NCI-H2196 (cell line): ENCODE results near the gene DGCR2.
"Not testable (repeated sequence)": the region's sequence is repeated elsewhere in the genome, so short reads cannot be mapped to it uniquely, and the experiment has no call there.

Source experiments
- DNase-seq: peaks from one replicate; lab custom pipeline; 2025; ENCODE audit not compliant: unreplicated experiment; lab: John Stamatoyannopoulos, UW

The DGCR2 gene

GRCh38 chr22:19012308-19012986 is 109.8 kb downstream of the DGCR2 start:
- no peak for DNase-seq

- not testable (repeated sequence) for DNase-seq
Observed at GRCh38 chr22:19011611-19012010, 110.6 kb downstream of the DGCR2 start.

- no peak for DNase-seq
Observed at GRCh38 chr22:19011075-19011474, 111.1 kb downstream of the DGCR2 start.

GRCh38 chr22:19005905-19006304 is 116.3 kb downstream of the DGCR2 start:
- DNase-seq: no peak

GRCh38 chr22:19004471-19004870 is 117.7 kb downstream of the DGCR2 start:
- DNase-seq: no peak

- no peak for DNase-seq
Observed at GRCh38 chr22:19003508-19003907, 118.7 kb downstream of the DGCR2 start.

- no peak for DNase-seq
Observed at GRCh38 chr22:19002684-19003038, 119.6 kb downstream of the DGCR2 start.

GRCh38 chr22:19001204-19001603 is 121.0 kb downstream of the DGCR2 start:
- DNase-seq: no peak

GRCh38 chr22:19000106-19000505 is 122.1 kb downstream of the DGCR2 start:
- DNase-seq: not testable (repeated sequence)

GRCh38 chr22:18999416-18999815 is 122.8 kb downstream of the DGCR2 start:
- no peak for DNase-seq

GRCh38 chr22:18999008-18999407 is 123.2 kb downstream of the DGCR2 start:
- no peak for DNase-seq

- DNase-seq: no peak
Observed at GRCh38 chr22:18997925-18998315, 124.3 kb downstream of the DGCR2 start.

GRCh38 chr22:18997306-18997924 is 124.8 kb downstream of the DGCR2 start:
- DNase-seq: no peak

GRCh38 chr22:18996376-18996900 is 125.8 kb downstream of the DGCR2 start:
- no peak for DNase-seq

- DNase-seq: no peak
Observed at GRCh38 chr22:18995327-18995711, 126.9 kb downstream of the DGCR2 start.

GRCh38 chr22:18994701-18995326 is 127.4 kb downstream of the DGCR2 start:
- DNase-seq: no peak

GRCh38 chr22:18994056-18994455 is 128.2 kb downstream of the DGCR2 start:
- DNase-seq: no peak

GRCh38 chr22:18992543-18993198 is 129.5 kb downstream of the DGCR2 start:
- no peak for DNase-seq

- DNase-seq: no peak
Observed at GRCh38 chr22:18991821-18992442, 130.3 kb downstream of the DGCR2 start.

- DNase-seq: no peak
Observed at GRCh38 chr22:18991138-18991432, 131.1 kb downstream of the DGCR2 start.

GRCh38 chr22:18990355-18991137 is 131.7 kb downstream of the DGCR2 start:
- no peak for DNase-seq
